DND-41 (cell line): Measurements from ENCODE around the gene RNF130.

Experiments used
- ATAC-seq: fragments of 200-7000 bp; cut with Tn5 transposase; 3 replicates; pipeline ENCODE4 v1.9.1; 2021; ENCODE audit warnings: low read depth; ENCODE audit not compliant: insufficient read depth
- DNase-seq: peaks from one replicate; pipeline ENCODE4 v3.0.0-alpha.2; 2020
- H2AFZ ChIP-seq: 2 replicates; pipeline ENCODE4 v1.6.0; 2012; ENCODE audit warnings: low read depth, low read length
- H3K27ac ChIP-seq: 2 replicates; pipeline ENCODE4 v1.5.1; 2012; ENCODE audit warnings: low read length, inconsistent platforms
- H3K27me3 ChIP-seq: fragments of 200-600 bp; sonication (generic); 2 replicates; pipeline ENCODE4 v1.6.0; 2012; ENCODE audit warnings: low read length, mild to moderate bottlenecking, inconsistent platforms; ENCODE audit not compliant: insufficient read depth, poor library complexity
- H3K36me3 ChIP-seq: 2 replicates; pipeline ENCODE4 v1.5.1; 2012; ENCODE audit warnings: low read length, inconsistent platforms; ENCODE audit not compliant: insufficient read depth
- H3K4me1 ChIP-seq: 2 replicates; pipeline ENCODE4 v1.5.1; 2012; ENCODE audit warnings: mild to moderate bottlenecking, low read length; ENCODE audit not compliant: insufficient read depth
- H3K4me2 ChIP-seq: 2 replicates; pipeline ENCODE4 v1.6.0; 2012; ENCODE audit warnings: mild to moderate bottlenecking, moderate library complexity, low read length, inconsistent platforms; ENCODE audit not compliant: insufficient read depth
- H3K4me3 ChIP-seq, 2 experiments: fragments of 200-600 bp in 1 of 2; shearing (Covaris generic) in 1 of 2; 2 replicates each; pipeline ENCODE4 v1.5.1; 2012 to 2016; ENCODE audit warnings: inconsistent platforms in 2 of 2, low read length in 2 of 2, mild to moderate bottlenecking in 2 of 2, low read depth in 1 of 2, moderate library complexity in 1 of 2
- H3K79me2 ChIP-seq: 2 replicates; pipeline ENCODE4 v1.6.0; 2012; ENCODE audit warnings: low read length, inconsistent platforms; ENCODE audit not compliant: insufficient read depth
- H3K9ac ChIP-seq: 2 replicates; pipeline ENCODE4 v1.6.0; 2012; ENCODE audit warnings: low read depth, mild to moderate bottlenecking, inconsistent platforms, low read length, moderate library complexity
- H3K9me3 ChIP-seq: 2 replicates; pipeline ENCODE4 v1.5.1; 2012; ENCODE audit warnings: low read length, moderate library complexity, mild to moderate bottlenecking, inconsistent platforms; ENCODE audit not compliant: insufficient read depth, severe bottlenecking
- H4K20me1 ChIP-seq: 2 replicates; pipeline ENCODE4 v1.6.0; 2012; ENCODE audit warnings: low read length; ENCODE audit not compliant: insufficient read depth
- CTCF ChIP-seq: IDR thresholded peaks from 2 replicates; pipeline ENCODE4 v1.5.1; 2012; ENCODE audit warnings: borderline replicate concordance, low read length, moderate library complexity, mild to moderate bottlenecking; ENCODE audit not compliant: poor library complexity, severe bottlenecking; ENCODE audit errors: extremely low read depth
- EZH2 ChIP-seq: IDR thresholded peaks from 3 replicates; pipeline ENCODE4 v1.6.1; 2012; ENCODE audit warnings: borderline replicate concordance, low read depth, mild to moderate bottlenecking, moderate library complexity, low read length, inconsistent platforms; ENCODE audit not compliant: severe bottlenecking

The RNF130 gene

GRCh38 chr5:180050121-180050940 is 21.2 kb downstream of the RNF130 start:
- Histone ChIP-seq H2AFZ (no peak overlapping the region), H3K9me3 (no peaks in the 10 kb centered on the region), H3K27me3 (peaks cover 3% of the 10 kb centered on the region), H4K20me1 (peaks cover 4% of the 10 kb centered on the region; the same call in 1 of the 2 replicates), H3K9ac (no peak overlapping the region), H3K4me2 (no peak overlapping the region), H3K27ac (no peak overlapping the region), H3K4me1 (no peaks in the 10 kb centered on the region), H3K79me2 (no peaks in the 10 kb centered on the region), H3K36me3 (no peaks in the 10 kb centered on the region), H3K4me3 (no peak overlapping the region)
- no peak for ATAC-seq
- TF ChIP-seq EZH2 = no peak
- TF ChIP-seq CTCF = no peak
- DNase-seq = no peak

GRCh38 chr5:180049185-180049548 is 22.4 kb downstream of the RNF130 start:
- Histone ChIP-seq H3K27ac (no peak overlapping the region), H3K27me3 (peaks cover under 1% of the 10 kb centered on the region), H3K79me2 (no peaks in the 10 kb centered on the region), H3K36me3 (no peaks in the 10 kb centered on the region), H3K4me2 (no peak overlapping the region), H3K9me3 (no peaks in the 10 kb centered on the region), H3K9ac (no peak overlapping the region), H4K20me1 (peaks cover 4% of the 10 kb centered on the region; the same call in 1 of the 2 replicates), H2AFZ (no peak overlapping the region), H3K4me3 (no peak overlapping the region), H3K4me1 (no peaks in the 10 kb centered on the region)
- DNase-seq = no peak
- no peak for ATAC-seq
- TF ChIP-seq CTCF = no peak
- no peak for TF ChIP-seq EZH2

GRCh38 chr5:180047667-180048066 is 23.9 kb downstream of the RNF130 start:
- Histone ChIP-seq H4K20me1 (0 out of 2 replicates have a peak, but pooled peaks cover 4% of the 10 kb centered on the region), H3K9ac (no peak overlapping the region), H3K79me2 (no peaks in the 10 kb centered on the region), H3K27ac (no peak overlapping the region), H3K4me2 (no peak overlapping the region), H2AFZ (no peak overlapping the region), H3K4me1 (no peaks in the 10 kb centered on the region), H3K4me3 (no peak overlapping the region), H3K9me3 (no peaks in the 10 kb centered on the region), H3K27me3 (no peaks in the 10 kb centered on the region), H3K36me3 (no peaks in the 10 kb centered on the region)
- ATAC-seq (no peak), DNase-seq (no peak)
- TF ChIP-seq CTCF (no peak), EZH2 (no peak)
